NCI-H345 treated with DMSO at 0.1 percent for 48 hours (cell line): ENCODE data around the gene TMCC1.

ENCODE experiments used
- DNase-seq: peaks from one replicate; lab custom pipeline; 2025; ENCODE audit not compliant: unreplicated experiment; lab: John Stamatoyannopoulos, UW

The TMCC1 gene

DNA sequence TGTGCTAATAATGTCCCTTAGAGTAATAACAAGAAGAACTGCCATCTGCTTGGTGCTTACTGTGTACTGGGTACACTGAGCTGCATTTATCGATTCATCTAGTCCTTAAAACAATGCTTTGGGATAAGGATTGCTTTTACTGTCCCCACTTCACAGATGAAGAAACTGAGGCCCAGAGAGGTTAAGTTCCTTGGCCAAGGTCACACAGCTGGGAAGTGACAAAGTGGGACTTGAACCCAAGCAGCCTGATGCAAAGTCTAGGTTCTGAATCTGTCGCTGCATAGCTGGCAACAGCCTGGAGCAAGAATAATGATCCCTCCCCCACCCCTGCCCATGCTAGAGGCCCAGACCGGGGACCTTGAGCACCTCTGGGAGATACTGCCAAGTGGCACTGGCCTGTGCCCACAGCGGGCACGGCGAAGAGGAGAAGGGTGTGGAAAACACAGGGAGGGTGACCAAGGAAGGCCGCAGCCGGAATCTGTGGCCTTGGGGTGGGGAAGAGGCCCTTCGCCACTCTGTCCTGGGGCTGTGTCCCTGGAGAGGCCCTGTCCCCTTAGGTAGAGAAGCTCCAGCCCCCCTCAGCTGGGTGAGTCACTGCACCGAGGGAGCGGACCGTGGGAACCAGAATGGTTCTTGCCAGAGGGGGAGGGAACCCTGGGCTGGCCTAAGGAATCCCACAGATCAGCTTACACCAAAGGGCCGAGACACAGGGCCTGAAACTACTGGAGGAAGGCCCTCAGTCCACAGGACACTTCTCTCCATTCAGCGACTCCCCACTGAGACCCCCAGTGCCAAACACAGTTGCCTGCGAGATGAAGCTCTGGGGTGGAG is 290.6 kb downstream of the TMCC1 start:
- DNase-seq: no peak

DNA sequence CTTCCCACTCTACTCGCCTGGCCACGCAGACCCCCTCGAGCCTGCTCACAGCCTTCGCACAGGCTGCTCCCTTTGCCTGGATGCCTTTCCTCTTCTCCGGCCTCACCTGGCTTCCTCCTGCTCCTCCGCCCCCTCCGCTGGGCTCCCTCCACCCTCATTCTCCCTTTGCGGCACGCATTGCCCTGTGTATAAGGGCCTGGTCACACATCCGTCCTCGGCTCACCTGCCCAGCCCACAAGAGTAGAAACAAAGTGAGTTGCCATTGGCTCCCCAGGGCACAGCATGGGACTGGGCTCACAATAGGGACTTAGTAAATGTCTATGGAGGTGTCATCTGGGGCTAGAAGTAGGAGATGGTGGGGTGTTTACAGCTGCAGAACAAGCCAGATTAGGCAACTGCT is 291.2 kb downstream of the TMCC1 start:
- no peak for DNase-seq

DNA sequence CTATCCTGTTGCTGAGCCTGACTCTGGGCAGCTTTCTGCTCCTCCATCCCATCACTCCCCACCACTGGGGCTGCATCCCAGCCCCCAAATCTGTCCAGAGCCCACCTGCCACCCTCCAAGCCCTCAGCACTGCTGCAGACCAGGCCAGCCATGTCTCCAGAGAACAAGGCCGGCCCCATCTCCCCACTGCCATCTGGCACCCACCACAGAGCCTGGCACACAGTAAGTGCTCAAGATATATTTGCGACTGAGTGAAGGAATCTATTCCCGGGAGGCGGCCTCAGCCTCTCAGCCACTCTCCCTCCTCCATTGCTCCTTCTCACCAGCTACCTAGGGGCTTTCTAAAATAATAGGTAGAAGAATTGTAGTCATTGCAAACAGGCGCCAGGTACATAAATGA is 291.8 kb downstream of the TMCC1 start:
- DNase-seq: no peak

DNA sequence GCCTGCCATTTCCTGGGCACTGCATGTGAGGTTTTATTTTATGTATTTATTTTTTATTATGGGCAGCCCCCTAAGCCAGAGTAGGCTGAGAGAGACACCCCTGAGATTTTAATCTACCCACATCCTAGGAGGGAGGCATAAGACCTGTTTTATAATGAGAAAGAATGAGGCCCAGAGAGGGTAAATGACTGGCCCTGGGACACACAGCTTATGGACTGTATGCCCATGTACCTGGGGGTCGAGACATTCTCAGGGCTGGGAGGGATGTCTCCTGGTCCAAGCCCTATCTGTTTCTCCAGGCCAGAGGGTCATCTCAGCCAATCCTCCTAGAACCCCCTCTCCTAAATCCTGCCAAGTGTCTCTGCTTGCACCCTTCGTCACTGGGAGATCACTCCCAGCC is 293.2 kb downstream of the TMCC1 start:
- DNase-seq: no peak

DNA sequence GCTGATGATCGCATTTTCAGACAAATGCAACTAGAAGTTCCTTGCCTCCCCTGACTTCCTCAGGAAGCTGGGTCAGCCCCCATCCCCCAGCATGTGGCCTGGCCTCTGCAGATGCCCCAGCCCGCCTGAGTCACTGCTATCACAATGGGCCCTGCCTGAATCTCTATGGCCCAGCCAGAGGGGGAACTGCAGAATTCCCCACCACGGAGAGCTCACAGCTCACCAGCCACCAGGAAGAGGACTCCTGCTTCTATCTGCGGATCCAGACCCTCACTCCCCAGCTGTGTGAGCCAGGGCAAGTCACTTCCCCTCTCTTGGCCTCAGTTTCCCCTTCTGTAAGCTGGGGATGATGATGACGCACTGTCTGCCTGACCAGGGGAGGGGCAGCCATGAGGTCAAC is 293.9 kb downstream of the TMCC1 start:
- no peak for DNase-seq

DNA sequence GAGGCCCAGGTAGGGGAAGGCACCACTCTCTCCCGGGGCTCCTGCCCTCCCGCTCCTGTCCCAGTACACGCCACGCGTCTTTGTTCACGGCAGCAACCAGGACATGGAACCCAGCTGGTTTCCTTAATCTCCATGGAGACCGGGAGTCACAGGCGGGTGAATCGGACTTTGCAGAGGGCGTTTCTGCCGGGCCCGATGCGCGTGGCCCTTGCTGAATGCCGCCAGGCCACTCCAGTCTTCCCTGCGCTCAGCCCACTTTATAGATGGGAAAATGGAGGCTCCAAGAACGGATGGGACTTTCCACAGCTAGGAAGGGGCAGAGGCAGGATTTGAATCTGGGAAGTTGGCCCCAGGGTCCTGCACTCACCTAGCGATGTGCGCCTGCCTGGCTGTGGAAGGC is 294.4 kb downstream of the TMCC1 start:
- no peak for DNase-seq

DNA sequence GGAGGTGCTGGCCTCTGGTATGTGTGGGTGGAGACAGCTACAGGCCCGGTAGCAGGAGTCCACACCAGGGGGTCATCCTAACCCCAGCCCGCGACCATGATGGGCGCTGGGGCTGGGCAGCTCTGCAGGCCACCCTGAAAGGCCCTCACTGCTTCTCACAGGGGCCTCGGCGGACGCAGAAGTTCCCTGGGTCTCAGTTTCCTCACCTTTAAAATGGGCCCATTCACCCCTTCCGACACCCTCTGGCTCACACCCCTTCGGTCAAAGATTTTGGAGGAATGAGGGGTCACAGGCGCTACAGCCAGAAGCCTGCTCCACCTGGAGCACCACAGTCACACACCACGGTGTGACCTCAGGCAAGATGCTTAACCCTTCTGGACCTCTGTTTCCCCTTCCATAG is 295.0 kb downstream of the TMCC1 start:
- no peak for DNase-seq

DNA sequence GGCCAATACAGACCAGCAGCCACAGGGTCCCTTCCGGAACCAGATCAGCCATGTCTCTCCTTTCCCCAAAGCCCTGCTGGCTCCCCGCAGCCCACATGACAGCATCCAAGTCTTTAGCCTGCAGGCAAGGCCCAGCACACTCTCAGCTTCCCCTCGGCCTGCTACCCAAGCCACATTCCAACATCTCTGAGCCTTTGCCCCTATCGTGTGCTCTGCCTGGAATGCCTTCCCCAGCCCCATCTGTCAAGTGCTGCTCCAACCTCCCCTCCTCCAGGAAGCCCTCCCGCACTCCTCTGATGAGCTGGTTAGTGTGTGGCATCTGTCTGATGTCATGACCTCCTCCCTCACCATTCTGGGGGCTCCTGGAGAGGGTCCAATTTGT is 295.5 kb downstream of the TMCC1 start:
- DNase-seq: no peak
